Measurements from ENCODE around the gene CD109.
"Not testable (repeated sequence)": the region's sequence is repeated elsewhere in the genome, so short reads cannot be mapped to it uniquely, and the experiment has no call there.

DNA sequence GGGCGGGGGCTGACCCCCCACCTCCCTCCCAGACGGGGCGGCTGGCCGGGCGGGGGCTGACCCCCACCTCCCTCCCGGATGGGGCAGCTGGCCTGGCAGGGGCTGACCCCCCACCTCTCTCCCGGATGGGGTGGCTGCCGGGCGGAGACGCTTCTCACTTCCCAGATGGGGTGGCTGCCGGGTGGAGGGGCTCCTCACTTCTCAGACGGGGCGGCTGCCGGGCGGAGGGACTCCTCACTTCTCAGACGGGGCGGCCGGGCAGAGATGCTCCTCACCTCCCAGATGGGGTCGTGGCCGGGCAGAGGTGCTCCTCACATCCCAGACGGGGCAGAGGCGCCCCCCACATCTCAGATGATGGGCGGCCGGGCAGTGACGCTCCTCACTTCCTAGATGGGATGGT, 155.0 kb downstream of the CD109 start:
- TF ChIP-seq, protein P1, sequence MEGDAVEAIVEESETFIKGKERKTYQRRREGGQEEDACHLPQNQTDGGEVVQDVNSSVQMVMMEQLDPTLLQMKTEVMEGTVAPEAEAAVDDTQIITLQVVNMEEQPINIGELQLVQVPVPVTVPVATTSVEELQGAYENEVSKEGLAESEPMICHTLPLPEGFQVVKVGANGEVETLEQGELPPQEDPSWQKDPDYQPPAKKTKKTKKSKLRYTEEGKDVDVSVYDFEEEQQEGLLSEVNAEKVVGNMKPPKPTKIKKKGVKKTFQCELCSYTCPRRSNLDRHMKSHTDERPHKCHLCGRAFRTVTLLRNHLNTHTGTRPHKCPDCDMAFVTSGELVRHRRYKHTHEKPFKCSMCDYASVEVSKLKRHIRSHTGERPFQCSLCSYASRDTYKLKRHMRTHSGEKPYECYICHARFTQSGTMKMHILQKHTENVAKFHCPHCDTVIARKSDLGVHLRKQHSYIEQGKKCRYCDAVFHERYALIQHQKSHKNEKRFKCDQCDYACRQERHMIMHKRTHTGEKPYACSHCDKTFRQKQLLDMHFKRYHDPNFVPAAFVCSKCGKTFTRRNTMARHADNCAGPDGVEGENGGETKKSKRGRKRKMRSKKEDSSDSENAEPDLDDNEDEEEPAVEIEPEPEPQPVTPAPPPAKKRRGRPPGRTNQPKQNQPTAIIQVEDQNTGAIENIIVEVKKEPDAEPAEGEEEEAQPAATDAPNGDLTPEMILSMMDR (IDR thresholded peaks at IDR 0.05 in 4 of 5, conservative IDR thresholded peaks at IDR 0.05 in 1 of 5): not testable (repeated sequence)
- not testable (repeated sequence) for TF ChIP-seq POLR2A (IDR thresholded peaks at IDR 0.05)

Data from gastrocnemius medialis (tissue), 4 donors.